ENCODE measurements around the gene GLMN.

DNA sequence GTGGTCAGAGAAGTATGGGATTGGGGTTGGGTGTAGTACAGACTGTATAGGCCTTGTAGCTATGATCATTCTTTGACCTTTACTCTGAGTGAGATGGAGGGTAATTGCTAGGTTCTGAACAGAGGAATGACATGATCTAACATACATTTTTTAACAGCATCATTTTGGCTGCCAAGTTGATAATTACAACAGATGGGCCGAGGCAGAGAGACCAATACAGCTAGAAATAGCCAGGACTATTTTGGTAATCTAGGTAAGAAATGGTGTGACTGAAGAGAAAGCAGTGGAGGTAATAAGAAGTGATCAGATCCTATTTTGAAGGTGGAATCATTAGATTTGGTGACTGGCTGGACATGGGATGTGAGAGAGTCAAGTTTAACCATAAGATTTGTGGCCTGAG, 43.6 kb upstream of the GLMN start:
- TF ChIP-seq EZH2 (optimal IDR thresholded peaks at IDR 0.05; ENCODE audit: low read depth, low read length), result no peak
- TF ChIP-seq, protein P1, sequence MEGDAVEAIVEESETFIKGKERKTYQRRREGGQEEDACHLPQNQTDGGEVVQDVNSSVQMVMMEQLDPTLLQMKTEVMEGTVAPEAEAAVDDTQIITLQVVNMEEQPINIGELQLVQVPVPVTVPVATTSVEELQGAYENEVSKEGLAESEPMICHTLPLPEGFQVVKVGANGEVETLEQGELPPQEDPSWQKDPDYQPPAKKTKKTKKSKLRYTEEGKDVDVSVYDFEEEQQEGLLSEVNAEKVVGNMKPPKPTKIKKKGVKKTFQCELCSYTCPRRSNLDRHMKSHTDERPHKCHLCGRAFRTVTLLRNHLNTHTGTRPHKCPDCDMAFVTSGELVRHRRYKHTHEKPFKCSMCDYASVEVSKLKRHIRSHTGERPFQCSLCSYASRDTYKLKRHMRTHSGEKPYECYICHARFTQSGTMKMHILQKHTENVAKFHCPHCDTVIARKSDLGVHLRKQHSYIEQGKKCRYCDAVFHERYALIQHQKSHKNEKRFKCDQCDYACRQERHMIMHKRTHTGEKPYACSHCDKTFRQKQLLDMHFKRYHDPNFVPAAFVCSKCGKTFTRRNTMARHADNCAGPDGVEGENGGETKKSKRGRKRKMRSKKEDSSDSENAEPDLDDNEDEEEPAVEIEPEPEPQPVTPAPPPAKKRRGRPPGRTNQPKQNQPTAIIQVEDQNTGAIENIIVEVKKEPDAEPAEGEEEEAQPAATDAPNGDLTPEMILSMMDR (IDR thresholded peaks at IDR 0.05; ENCODE audit: low read length), result no peak
